HepG2 (cell line): Measurements from ENCODE around the gene STK39. TPM values are rescaled to one million over a fixed set of nuclear protein-coding genes. Genes with fewer than 3 reads are reported as not detected.

Source experiments
- ARHGAP35 ChIP-seq: sonication (generic); formaldehyde crosslinking; IDR thresholded peaks from 2 replicates; pipeline ENCODE4 v1.9.0; 2022; ENCODE audit warnings: mild to moderate bottlenecking, inconsistent platforms, moderate library complexity, missing genetic modification reagents, borderline replicate concordance
- ATAD3A ChIP-seq: sonication (generic); formaldehyde crosslinking; IDR thresholded peaks from 2 replicates; pipeline ENCODE4 v1.4.0; 2020; ENCODE audit warnings: missing genetic modification reagents
- ELF3 ChIP-seq: IDR thresholded peaks from 2 replicates; pipeline ENCODE4 v1.6.1; 2016; ENCODE audit warnings: missing genetic modification reagents, missing compliant biosample characterization
- ETV6 ChIP-seq: sonication (generic); formaldehyde crosslinking; conservative IDR thresholded peaks from 2 replicates; pipeline ENCODE4 v1.4.0; 2020; ENCODE audit warnings: missing genetic modification reagents
- MEIS2 ChIP-seq: sonication (generic); formaldehyde crosslinking; IDR thresholded peaks from 2 replicates; pipeline ENCODE4 v1.9.0; 2021; ENCODE audit warnings: mild to moderate bottlenecking, missing genetic modification reagents
- MTA1 ChIP-seq: sonication (generic); formaldehyde crosslinking; IDR thresholded peaks from 2 replicates; pipeline ENCODE4 v1.4.0; 2020; ENCODE audit warnings: missing genetic modification reagents, mild to moderate bottlenecking, borderline replicate concordance
- MTF2 ChIP-seq: sonication (generic); formaldehyde crosslinking; IDR thresholded peaks from 2 replicates; pipeline ENCODE4 v1.5.0; 2020; ENCODE audit warnings: missing genetic modification reagents, borderline replicate concordance
- NR1H2 ChIP-seq: sonication (generic); formaldehyde crosslinking; IDR thresholded peaks from 2 replicates; pipeline ENCODE4 v1.8.1; 2022; ENCODE audit warnings: low read depth, missing genetic modification reagents, borderline replicate concordance
- RBFOX2 ChIP-seq: fragments of 200-400 bp; formaldehyde crosslinking; IDR thresholded peaks from 2 replicates; pipeline ENCODE4 v1.6.1; 2017; ENCODE audit warnings: low read depth, mild to moderate bottlenecking, low read length
- TAF15 ChIP-seq: fragments of 200-400 bp; formaldehyde crosslinking; IDR thresholded peaks from one replicate; pipeline ENCODE4 v1.6.1; 2018; ENCODE audit warnings: mild to moderate bottlenecking, low read depth, low read length; ENCODE audit not compliant: poor library complexity, severe bottlenecking
- TGIF2 ChIP-seq: IDR thresholded peaks from 2 replicates; pipeline ENCODE4 v1.6.1; 2016; ENCODE audit warnings: control low read depth, missing compliant biosample characterization
- XRCC5 ChIP-seq: fragments of 200-400 bp; formaldehyde crosslinking; optimal IDR thresholded peaks from 2 replicates; pipeline ENCODE3; 2017; ENCODE audit warnings: mild to moderate bottlenecking, low read length
- YEATS2 ChIP-seq: sonication (generic); formaldehyde crosslinking; IDR thresholded peaks from 2 replicates; pipeline ENCODE4 v1.4.0; 2020; ENCODE audit warnings: missing genetic modification reagents, borderline replicate concordance
- ZFP36L1 ChIP-seq: sonication (generic); formaldehyde crosslinking; IDR thresholded peaks from 2 replicates; pipeline ENCODE4 v1.8.0; 2022; ENCODE audit warnings: mild to moderate bottlenecking, missing genetic modification reagents, moderate library complexity
- ZNF263 ChIP-seq: sonication (generic); formaldehyde crosslinking; IDR thresholded peaks from 2 replicates; pipeline ENCODE4 v1.4.0; 2020; ENCODE audit warnings: missing genetic modification reagents
- ZNF546 ChIP-seq: sonication (generic); formaldehyde crosslinking; conservative IDR thresholded peaks from 2 replicates; pipeline ENCODE4 v1.8.1; 2023; ENCODE audit warnings: mild to moderate bottlenecking, missing genetic modification reagents
- ZNF616 ChIP-seq: sonication (generic); formaldehyde crosslinking; IDR thresholded peaks from 2 replicates; pipeline ENCODE4 v1.5.0; 2020; ENCODE audit warnings: low read depth, mild to moderate bottlenecking, missing genetic modification reagents
- polyA plus RNA-seq, 8 experiments: library from polyadenylated mRNA; depleted of rRNA in 3 of 8; stranded (reverse) in 7 of 8; unstranded in 1 of 8; fragments of >200 nt; fragmentation: Illumina TruSeq in 4 of 8; extraction: Trizol in 4 of 8; gene quantifications; 2 replicates each; pipeline versions ENCODE4 v1.2.1 to v1.2.3, GENCODE V29; 2011 to 2016; ENCODE audit warnings: low read depth in 4 of 8, missing spikeins in 1 of 8, mixed read lengths in 1 of 8; ENCODE audit not compliant: insufficient read depth in 1 of 8
- total RNA-seq, 5 experiments: library from RNA; depleted of rRNA; stranded (reverse); fragments of >200 nt; fragmentation: Illumina TruSeq; extraction: Trizol; gene quantifications; 2 replicates each; pipeline ENCODE4 v1.2.3, GENCODE V29; 2016; ENCODE audit warnings: low read depth in 1 of 5
- TF ChIP-seq, protein P1 (sequence below): sonication (generic); formaldehyde crosslinking; IDR thresholded peaks from 2 replicates; pipeline ENCODE4 v1.9.0; 2021; ENCODE audit warnings: mild to moderate bottlenecking, missing genetic modification reagents
- TF ChIP-seq, protein P2 (sequence below): sonication (generic); formaldehyde crosslinking; IDR thresholded peaks from 2 replicates; pipeline ENCODE4 v1.8.0; 2022; ENCODE audit warnings: low read depth, missing genetic modification reagents
- TF ChIP-seq, protein P3 (sequence below): IDR thresholded peaks from 2 replicates; pipeline ENCODE4 v1.6.1; 2016; ENCODE audit warnings: low read depth

Gene STK39
- total and polyA plus RNA-seq, 2 of the 13 experiments (the other 11 are each of a cell fraction or from before 2014, with no cell fraction given), result 27.3 to 38.4 TPM

DNA sequence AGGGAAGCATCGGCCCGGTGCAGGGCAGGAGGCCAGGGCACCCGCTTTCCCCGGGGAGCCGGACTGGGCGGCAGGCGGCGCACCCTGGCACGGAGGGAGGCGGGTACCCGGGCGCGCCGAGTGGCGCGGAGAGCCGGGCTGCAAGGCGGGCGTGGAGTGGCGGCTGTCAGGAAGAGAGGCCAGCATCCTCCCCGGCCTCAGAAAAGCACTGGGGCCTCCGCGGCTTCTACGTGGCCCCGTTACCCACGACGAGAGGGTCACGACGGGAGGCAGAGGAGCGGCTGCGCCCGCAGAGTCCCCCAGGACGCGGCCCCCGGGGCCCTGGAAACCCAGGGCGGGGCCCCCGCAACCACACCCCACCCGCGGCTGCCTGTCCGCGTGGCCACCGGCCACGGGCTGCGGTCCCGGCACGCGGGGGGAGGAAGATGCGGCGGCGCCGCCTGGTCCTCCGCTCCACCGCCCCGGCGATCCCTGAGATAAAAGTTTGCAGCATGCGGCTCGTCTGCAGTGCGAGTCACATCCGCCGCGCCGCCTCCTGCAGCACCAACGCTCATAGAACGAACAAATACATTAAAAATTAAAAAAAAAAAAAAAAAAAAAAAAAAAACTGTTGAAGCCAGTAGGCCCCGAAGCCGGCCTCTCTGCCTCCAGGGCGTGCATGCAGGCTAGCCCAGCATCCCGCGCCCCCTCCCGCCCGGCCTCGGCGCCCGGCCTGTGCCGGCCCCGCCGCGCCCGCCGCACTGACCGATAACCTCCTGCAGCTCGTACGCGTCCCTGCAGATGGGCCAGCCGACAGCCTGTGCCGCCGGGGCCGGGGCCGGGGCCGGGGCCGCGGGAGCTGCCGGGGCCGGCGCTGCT, 683 bp downstream of the STK39 start (continued):
- TF ChIP-seq, protein P1, sequence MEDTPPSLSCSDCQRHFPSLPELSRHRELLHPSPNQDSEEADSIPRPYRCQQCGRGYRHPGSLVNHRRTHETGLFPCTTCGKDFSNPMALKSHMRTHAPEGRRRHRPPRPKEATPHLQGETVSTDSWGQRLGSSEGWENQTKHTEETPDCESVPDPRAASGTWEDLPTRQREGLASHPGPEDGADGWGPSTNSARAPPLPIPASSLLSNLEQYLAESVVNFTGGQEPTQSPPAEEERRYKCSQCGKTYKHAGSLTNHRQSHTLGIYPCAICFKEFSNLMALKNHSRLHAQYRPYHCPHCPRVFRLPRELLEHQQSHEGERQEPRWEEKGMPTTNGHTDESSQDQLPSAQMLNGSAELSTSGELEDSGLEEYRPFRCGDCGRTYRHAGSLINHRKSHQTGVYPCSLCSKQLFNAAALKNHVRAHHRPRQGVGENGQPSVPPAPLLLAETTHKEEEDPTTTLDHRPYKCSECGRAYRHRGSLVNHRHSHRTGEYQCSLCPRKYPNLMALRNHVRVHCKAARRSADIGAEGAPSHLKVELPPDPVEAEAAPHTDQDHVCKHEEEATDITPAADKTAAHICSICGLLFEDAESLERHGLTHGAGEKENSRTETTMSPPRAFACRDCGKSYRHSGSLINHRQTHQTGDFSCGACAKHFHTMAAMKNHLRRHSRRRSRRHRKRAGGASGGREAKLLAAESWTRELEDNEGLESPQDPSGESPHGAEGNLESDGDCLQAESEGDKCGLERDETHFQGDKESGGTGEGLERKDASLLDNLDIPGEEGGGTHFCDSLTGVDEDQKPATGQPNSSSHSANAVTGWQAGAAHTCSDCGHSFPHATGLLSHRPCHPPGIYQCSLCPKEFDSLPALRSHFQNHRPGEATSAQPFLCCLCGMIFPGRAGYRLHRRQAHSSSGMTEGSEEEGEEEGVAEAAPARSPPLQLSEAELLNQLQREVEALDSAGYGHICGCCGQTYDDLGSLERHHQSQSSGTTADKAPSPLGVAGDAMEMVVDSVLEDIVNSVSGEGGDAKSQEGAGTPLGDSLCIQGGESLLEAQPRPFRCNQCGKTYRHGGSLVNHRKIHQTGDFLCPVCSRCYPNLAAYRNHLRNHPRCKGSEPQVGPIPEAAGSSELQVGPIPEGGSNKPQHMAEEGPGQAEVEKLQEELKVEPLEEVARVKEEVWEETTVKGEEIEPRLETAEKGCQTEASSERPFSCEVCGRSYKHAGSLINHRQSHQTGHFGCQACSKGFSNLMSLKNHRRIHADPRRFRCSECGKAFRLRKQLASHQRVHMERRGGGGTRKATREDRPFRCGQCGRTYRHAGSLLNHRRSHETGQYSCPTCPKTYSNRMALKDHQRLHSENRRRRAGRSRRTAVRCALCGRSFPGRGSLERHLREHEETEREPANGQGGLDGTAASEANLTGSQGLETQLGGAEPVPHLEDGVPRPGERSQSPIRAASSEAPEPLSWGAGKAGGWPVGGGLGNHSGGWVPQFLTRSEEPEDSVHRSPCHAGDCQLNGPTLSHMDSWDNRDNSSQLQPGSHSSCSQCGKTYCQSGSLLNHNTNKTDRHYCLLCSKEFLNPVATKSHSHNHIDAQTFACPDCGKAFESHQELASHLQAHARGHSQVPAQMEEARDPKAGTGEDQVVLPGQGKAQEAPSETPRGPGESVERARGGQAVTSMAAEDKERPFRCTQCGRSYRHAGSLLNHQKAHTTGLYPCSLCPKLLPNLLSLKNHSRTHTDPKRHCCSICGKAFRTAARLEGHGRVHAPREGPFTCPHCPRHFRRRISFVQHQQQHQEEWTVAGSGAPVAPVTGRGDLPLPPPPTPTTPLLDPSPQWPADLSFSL (CRISPR knock-in tag), result no peak
- peak; percentile 53; the same call in 1 of the 2 replicates for TF ChIP-seq ETV6 (CRISPR knock-in tag)
- peak; percentile 29; the same call in 1 of the 2 replicates for TF ChIP-seq MEIS2 (CRISPR knock-in tag)
- TF ChIP-seq ARHGAP35 (CRISPR knock-in tag), result peak; percentile 55; the same call in 1 of the 2 replicates
- peak; percentile 35; the same call in 1 of the 2 replicates for TF ChIP-seq ELF3 (CRISPR knock-in tag)
- TF ChIP-seq NR1H2 (CRISPR knock-in tag), result no peak
- TF ChIP-seq XRCC5, result peak; percentile 58
- 0 out of 2 replicates have a peak, but pooled peaks have one; percentile 46 for TF ChIP-seq ZFP36L1 (CRISPR knock-in tag)
- TF ChIP-seq, protein P2, sequence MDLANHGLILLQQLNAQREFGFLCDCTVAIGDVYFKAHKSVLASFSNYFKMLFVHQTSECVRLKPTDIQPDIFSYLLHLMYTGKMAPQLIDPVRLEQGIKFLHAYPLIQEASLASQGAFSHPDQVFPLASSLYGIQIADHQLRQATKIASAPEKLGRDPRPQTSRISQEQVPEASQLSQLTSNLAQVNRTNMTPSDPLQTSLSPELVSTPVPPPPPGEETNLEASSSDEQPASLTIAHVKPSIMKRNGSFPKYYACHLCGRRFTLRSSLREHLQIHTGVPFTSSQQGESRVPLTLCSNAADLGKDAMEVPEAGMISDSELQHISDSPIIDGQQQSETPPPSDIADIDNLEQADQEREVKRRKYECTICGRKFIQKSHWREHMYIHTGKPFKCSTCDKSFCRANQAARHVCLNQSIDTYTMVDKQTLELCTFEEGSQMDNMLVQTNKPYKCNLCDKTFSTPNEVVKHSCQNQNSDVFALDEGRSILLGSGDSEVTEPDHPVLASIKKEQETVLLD (CRISPR knock-in tag), result no peak
- TF ChIP-seq MTF2 (CRISPR knock-in tag), result peak; percentile 42; the same call in 1 of the 2 replicates
- TF ChIP-seq ZNF546 (CRISPR knock-in tag), result peak; percentile 40; the same call in 1 of the 2 replicates
- no peak for TF ChIP-seq YEATS2 (CRISPR knock-in tag)
- 0 out of 2 replicates have a peak, but pooled peaks have one; percentile 23 for TF ChIP-seq ATAD3A (CRISPR knock-in tag)
- TF ChIP-seq TGIF2 (CRISPR knock-in tag), result peak; percentile 12; the same call in 1 of the 2 replicates
- TF ChIP-seq TAF15, result no peak
- TF ChIP-seq, protein P3, sequence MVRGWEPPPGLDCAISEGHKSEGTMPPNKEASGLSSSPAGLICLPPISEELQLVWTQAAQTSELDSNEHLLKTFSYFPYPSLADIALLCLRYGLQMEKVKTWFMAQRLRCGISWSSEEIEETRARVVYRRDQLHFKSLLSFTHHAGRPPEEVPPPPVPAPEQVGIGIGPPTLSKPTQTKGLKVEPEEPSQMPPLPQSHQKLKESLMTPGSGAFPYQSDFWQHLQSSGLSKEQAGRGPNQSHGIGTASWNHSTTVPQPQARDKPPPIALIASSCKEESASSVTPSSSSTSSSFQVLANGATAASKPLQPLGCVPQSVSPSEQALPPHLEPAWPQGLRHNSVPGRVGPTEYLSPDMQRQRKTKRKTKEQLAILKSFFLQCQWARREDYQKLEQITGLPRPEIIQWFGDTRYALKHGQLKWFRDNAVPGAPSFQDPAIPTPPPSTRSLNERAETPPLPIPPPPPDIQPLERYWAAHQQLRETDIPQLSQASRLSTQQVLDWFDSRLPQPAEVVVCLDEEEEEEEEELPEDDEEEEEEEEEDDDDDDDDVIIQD, result no peak
- no peak for TF ChIP-seq ZNF616 (CRISPR knock-in tag)
- TF ChIP-seq MTA1 (CRISPR knock-in tag), result peak; percentile 65; the same call in 1 of the 2 replicates
- peak; percentile 24; the same call in 1 of the 2 replicates for TF ChIP-seq ZNF263 (CRISPR knock-in tag)
- TF ChIP-seq RBFOX2, result peak; percentile 75
